ENCODE data around the gene ZNF423.
A peak's percentile ranks its signal among the peaks of the same experiment; 100 is the strongest.

The ZNF423 gene

DNA sequence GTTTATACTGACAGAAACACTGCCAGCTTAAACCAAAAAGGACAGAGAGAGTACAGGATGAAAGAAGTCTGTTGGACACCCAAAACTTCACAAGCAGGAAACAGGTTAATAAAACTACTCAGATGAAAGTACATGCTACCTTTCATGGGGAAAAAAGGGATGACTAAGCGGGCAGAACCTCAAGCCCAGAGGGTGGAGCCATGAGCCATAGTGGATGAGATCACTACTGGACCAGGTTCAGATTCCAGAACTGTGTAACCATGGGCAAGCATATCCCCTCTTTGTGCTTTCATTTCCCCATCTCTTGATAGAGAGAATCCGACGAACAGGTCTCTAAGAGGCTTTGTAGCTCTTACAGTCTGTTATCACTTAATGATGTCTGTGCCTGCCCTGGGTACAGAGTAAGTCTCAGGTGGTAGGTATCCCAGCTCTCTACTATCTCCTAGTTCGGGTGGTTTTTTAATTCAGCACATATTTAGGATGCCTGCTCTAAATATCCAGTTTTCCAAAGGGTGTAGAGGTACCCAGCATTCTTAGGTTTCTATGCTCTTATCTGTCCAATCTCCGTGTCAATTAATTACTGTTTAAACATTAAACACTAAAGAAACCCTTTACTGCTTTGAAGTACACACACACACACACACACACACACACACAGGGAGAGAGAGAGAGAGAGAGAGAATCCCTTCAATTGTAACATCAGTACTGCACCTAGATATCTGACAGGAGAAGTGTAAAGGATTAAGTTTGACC lies 206.7 kb downstream of the ZNF423 start:
- no peak for TF ChIP-seq CTCF (IDR thresholded peaks at IDR 0.05)
- DNase-seq = no peak
- no peak overlapping the region for H3K27ac Mint-ChIP-seq
- H3K36me3 Mint-ChIP-seq (ENCODE audit: low read depth) = peaks cover 46% of the 10 kb centered on the region
- peaks cover 27% of the 10 kb centered on the region for H3K4me1 Mint-ChIP-seq
- peaks cover 8% of the 10 kb centered on the region for H3K27me3 Mint-ChIP-seq (ENCODE audit: low read depth, poor library complexity)
- peaks cover 41% of the 10 kb centered on the region for H3K9me3 Mint-ChIP-seq
- no peak overlapping the region for H3K4me3 Mint-ChIP-seq

DNA sequence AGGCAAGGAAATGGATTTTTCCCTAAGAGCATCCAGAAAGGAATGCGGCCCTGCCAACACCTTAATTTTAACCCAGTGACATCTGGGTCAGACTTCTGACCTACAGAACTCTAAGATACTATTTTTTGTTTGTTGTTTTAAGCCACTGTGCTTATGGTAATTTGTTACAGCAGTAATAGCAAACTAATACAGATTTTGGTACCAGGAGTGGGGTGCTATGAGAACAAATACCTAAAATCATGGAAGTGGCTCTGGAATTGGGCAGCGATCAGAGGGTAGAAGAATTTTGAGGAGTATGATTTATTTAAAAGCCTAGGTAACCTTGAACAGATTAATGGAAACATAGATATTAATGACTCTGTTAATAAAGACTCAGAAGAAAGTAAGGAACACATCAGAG lies 208.2 kb downstream of the ZNF423 start:
- peaks cover 10% of the 10 kb centered on the region for H3K27me3 Mint-ChIP-seq (ENCODE audit: low read depth, poor library complexity)
- TF ChIP-seq CTCF (IDR thresholded peaks at IDR 0.05) = no peak
- H3K27ac Mint-ChIP-seq = no peak overlapping the region
- no peak for DNase-seq
- H3K4me1 Mint-ChIP-seq = peaks cover 27% of the 10 kb centered on the region
- peaks cover 46% of the 10 kb centered on the region for H3K36me3 Mint-ChIP-seq (ENCODE audit: low read depth)
- H3K9me3 Mint-ChIP-seq = peaks cover 41% of the 10 kb centered on the region
- no peak overlapping the region for H3K4me3 Mint-ChIP-seq

DNA sequence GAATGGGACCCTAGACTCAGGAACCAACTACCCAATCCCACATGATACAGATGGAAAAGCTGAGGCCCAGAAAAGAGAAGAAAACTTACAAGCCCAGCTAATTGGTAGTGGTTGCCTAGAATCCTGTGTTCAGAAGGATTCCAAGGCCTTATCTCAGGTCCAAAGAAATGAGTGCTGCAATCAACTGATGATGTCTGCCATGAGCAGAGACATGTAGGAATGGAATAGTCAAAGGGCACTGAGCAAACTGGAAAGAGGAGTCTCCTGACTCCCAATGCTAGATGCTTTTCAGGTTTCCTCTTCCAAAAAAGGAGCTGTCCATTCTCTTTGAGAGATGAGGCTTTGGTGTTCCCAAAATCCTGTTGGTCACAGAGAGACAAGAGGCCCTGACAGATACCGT lies 210.6 kb downstream of the ZNF423 start:
- Mint-ChIP-seq H3K9me3 (peaks cover 41% of the 10 kb centered on the region), H3K4me3 (no peak overlapping the region), H3K36me3 (ENCODE audit: low read depth) (peaks cover 46% of the 10 kb centered on the region), H3K27ac (no peak overlapping the region), H3K27me3 (ENCODE audit: low read depth, poor library complexity) (peaks cover 10% of the 10 kb centered on the region), H3K4me1 (peaks cover 38% of the 10 kb centered on the region)
- DNase-seq = no peak
- no peak for TF ChIP-seq CTCF (IDR thresholded peaks at IDR 0.05)

- Mint-ChIP-seq H3K4me3 (no peak overlapping the region), H3K36me3 (ENCODE audit: low read depth) (peaks cover 37% of the 10 kb centered on the region), H3K4me1 (peaks cover 50% of the 10 kb centered on the region), H3K9me3 (peaks cover 33% of the 10 kb centered on the region), H3K27ac (no peak overlapping the region), H3K27me3 (ENCODE audit: low read depth, poor library complexity) (peaks cover 10% of the 10 kb centered on the region)
- no peak for TF ChIP-seq CTCF (IDR thresholded peaks at IDR 0.05)
- no peak for DNase-seq
Measured at GRCh38 chr16:49644145-49644463, 211.8 kb downstream of the ZNF423 start.

DNA sequence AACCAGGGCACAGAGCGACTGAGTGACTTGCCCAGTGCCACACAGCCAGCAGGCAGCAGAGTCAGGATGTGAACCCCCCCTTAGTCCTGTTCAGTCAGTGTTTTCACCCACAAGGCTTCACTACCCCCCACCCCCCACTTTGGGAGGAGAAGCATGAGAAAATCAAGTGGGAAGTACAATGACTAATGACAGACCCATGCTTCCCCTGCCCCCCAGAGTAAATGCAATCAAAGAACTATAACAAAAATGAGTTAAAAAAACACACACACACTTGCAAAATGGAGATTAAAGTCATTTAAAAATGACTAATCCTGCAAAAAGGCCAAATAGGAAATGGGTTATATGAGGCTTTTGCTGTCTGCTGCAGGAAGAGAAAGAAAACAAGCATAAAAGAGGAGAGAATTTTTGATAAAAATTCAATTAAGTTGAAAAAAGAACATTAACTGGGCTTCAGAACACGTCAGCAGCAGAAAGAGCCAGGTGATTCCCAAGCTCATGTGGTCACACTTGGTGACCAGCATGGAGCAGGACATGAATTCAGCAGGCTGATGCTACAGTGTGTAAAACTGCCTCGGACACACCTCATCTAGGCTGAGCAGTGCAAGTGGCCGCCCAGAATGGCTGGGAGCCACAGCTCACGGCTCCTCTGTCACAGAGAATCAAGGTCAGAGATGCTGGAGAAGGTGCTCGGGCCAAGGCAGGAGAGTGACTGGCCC lies 212.3 kb downstream of the ZNF423 start:
- peaks cover 32% of the 10 kb centered on the region for H3K36me3 Mint-ChIP-seq (ENCODE audit: low read depth)
- no peak overlapping the region for H3K4me3 Mint-ChIP-seq
- DNase-seq = no peak
- peaks cover 27% of the 10 kb centered on the region for H3K9me3 Mint-ChIP-seq
- no peak overlapping the region for H3K27ac Mint-ChIP-seq
- no peak for TF ChIP-seq CTCF (IDR thresholded peaks at IDR 0.05)
- H3K27me3 Mint-ChIP-seq (ENCODE audit: low read depth, poor library complexity) = peaks cover 10% of the 10 kb centered on the region
- H3K4me1 Mint-ChIP-seq = peaks cover 55% of the 10 kb centered on the region

DNA sequence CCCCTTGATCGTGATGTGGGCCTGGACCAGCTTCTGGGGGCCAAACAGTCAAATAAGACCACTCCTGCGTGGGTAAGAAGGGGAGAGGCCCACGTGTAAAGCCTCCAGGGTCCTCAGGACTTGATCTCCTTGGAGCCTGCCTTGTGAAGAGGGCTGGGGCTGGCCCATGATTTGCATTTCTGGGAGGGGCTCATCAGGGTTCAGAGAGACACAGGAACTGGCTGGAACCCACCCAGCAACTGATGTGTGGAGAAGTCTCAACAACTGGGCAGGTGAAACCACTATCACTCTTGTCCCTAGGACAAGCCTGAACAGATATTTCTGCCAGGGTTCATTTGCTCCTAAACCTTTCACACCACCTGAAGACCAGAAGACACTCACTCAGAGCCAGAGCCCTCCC lies 214.7 kb downstream of the ZNF423 start:
- no peak for DNase-seq
- peak overlapping the region; percentile 28 for H3K4me3 Mint-ChIP-seq
- peaks cover 5% of the 10 kb centered on the region for H3K9me3 Mint-ChIP-seq
- TF ChIP-seq CTCF (IDR thresholded peaks at IDR 0.05) = no peak
- H3K27me3 Mint-ChIP-seq (ENCODE audit: low read depth, poor library complexity) = peaks cover 12% of the 10 kb centered on the region
- peaks cover 72% of the 10 kb centered on the region for H3K4me1 Mint-ChIP-seq
- peaks cover 36% of the 10 kb centered on the region for H3K36me3 Mint-ChIP-seq (ENCODE audit: low read depth)
- no peak overlapping the region for H3K27ac Mint-ChIP-seq

All from nephron progenitor cell (in vitro differentiated cells).